Pulmonary artery endothelial cell (primary cell): ENCODE measurements around the gene ZNF3. TPM values are rescaled to one million over a fixed set of nuclear protein-coding genes. Genes with fewer than 3 reads are reported as not detected.

ENCODE experiments used
- DNase-seq: peaks from one replicate; pipeline ENCODE4 v3.0.0-alpha.2; 2011; ENCODE audit warnings: low read depth, low spot score
- total RNA-seq: library from RNA; depleted of rRNA; stranded (reverse); fragments of >200 nt; gene quantifications from 2 replicates; pipeline ENCODE4 v1.2.3, GENCODE V29; 2014

ZNF3 gene
- total RNA-seq, 1 donor from 2014 or later, result 21.7 TPM

GRCh38 chr7:100053215-100053614 is 28.3 kb downstream of the ZNF3 start:
- DNase-seq, result peak; percentile 45

- DNase-seq, result no peak
Measured at GRCh38 chr7:100051611-100052010, 29.9 kb downstream of the ZNF3 start.

- DNase-seq, result peak; percentile 24
Measured at GRCh38 chr7:100049441-100050291, 31.9 kb downstream of the ZNF3 start, which contains the start of gene ZSCAN21. Gene ZSCAN21, plus strand, starts transcription at chr7:100049774. Its CDS starts 7,233 bp downstream, at chr7:100057007.

- DNase-seq, result no peak
Measured at GRCh38 chr7:100048680-100049079, 32.8 kb downstream of the ZNF3 start.

- DNase-seq, result no peak
Measured at GRCh38 chr7:100044718-100045117, 36.8 kb downstream of the ZNF3 start.

GRCh38 chr7:100040575-100040974 is 40.9 kb downstream of the ZNF3 start:
- DNase-seq, result no peak

- DNase-seq, result no peak
Measured at GRCh38 chr7:100038326-100038725, 43.2 kb downstream of the ZNF3 start.

GRCh38 chr7:100035876-100036275 is 45.6 kb downstream of the ZNF3 start:
- DNase-seq, result no peak

- DNase-seq, result peak; percentile 30
Measured at GRCh38 chr7:100034871-100035510, 46.5 kb downstream of the ZNF3 start.

GRCh38 chr7:100033526-100033925 is 48.0 kb downstream of the ZNF3 start:
- DNase-seq, result no peak

- DNase-seq, result no peak
Measured at GRCh38 chr7:100029596-100029995, 51.9 kb downstream of the ZNF3 start.

- no peak for DNase-seq
Measured at GRCh38 chr7:100027197-100027596, 54.3 kb downstream of the ZNF3 start.

- no peak for DNase-seq
Measured at GRCh38 chr7:100024020-100024619, 57.4 kb downstream of the ZNF3 start.

- no peak for DNase-seq
Measured at GRCh38 chr7:100023526-100023925, 58.0 kb downstream of the ZNF3 start.

GRCh38 chr7:100022621-100023020 is 58.9 kb downstream of the ZNF3 start:
- DNase-seq, result no peak

GRCh38 chr7:100021297-100021696 is 60.2 kb downstream of the ZNF3 start:
- DNase-seq, result no peak

Other genes starting within 250 kb of the ZNF3 start
- 0.13 TPM in 1 of 2 replicates, not detected in the other for gene OR2AE1, start 204.7 kb downstream of the ZNF3 start, total RNA-seq
- 14.0 and 17.4 TPM in 2 replicates for gene TRIM4, start 162.2 kb downstream of the ZNF3 start, total RNA-seq
- not detected in 2 replicates for gene GJC3, start 152.1 kb downstream of the ZNF3 start, total RNA-seq
- not detected in 2 replicates for gene AZGP1, start 105.7 kb downstream of the ZNF3 start, total RNA-seq
- 32.7 and 33.5 TPM in 2 replicates for gene ZKSCAN1, start 66.1 kb downstream of the ZNF3 start, total RNA-seq
- 7.0 and 9.3 TPM in 2 replicates for gene ZSCAN21, start 31.9 kb downstream of the ZNF3 start, total RNA-seq
- 147 and 157 TPM in 2 replicates for gene COPS6, start 7.2 kb upstream of the ZNF3 start, total RNA-seq
- gene MCM7, start 19.7 kb upstream of the ZNF3 start, total RNA-seq, result 114 and 205 TPM in 2 replicates
- 23.8 and 24.9 TPM in 2 replicates for gene AP4M1, start 19.9 kb upstream of the ZNF3 start, total RNA-seq
- 30.5 and 40.4 TPM in 2 replicates for gene TAF6, start 37.6 kb upstream of the ZNF3 start, total RNA-seq
- 34.7 and 51.5 TPM in 2 replicates for gene CNPY4, start 37.9 kb upstream of the ZNF3 start, total RNA-seq
- 2.5 and 3.0 TPM in 2 replicates for gene MBLAC1, start 45.2 kb upstream of the ZNF3 start, total RNA-seq
- 68.4 and 109 TPM in 2 replicates for gene LAMTOR4, start 67.2 kb upstream of the ZNF3 start, total RNA-seq
- 6.3 and 8.6 TPM in 2 replicates for gene TRAPPC14, start 77.0 kb upstream of the ZNF3 start, total RNA-seq
- 0.73 and 2.0 TPM in 2 replicates for gene GAL3ST4, start 86.9 kb upstream of the ZNF3 start, total RNA-seq
- 2.2 and 4.1 TPM in 2 replicates for gene GPC2, start 95.7 kb upstream of the ZNF3 start, total RNA-seq
- gene STAG3, start 96.2 kb upstream of the ZNF3 start, total RNA-seq, result 0.13 and 0.42 TPM in 2 replicates
- not detected in 2 replicates for gene PVRIG, start 138.2 kb upstream of the ZNF3 start, total RNA-seq
- gene SPDYE3, start 226.0 kb upstream of the ZNF3 start, total RNA-seq, result not detected in 2 replicates